ENCODE results near the gene ELL.

Gene ELL

DNA sequence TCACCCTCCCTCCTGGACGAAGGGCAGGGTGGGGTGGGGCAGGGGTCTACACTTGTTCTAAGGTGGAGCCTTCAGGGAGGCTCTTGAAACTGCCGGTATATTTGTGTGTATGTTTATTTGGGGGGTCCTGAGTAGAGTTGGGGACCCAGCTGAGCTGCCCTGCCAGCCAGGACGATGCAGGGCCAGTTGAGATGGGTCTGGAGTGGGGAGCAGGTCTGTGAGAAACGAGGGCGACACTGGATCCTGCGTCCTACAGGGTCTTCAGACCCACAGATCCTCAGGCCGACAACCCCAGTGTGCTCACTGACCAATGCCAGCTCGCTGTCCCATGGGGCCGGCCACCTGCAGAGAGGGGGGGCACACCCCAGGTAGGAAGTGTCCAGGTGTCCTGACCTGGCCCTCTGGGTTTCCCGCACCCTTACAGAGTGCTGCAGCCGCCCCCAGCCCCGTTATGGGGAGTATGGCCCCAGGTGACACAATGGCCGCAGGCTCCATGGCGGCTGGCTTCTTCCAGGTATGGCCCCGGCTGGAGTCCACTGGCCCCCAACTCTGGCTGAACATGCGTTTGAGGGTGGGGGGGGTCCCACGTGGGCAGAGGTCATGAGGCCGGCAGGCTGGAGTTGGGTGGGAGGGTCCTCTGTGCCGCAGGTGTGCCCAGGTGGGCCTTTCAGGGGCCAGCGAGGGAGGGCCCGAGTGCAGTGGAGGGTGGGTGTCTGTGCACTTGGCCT, 91.3 kb downstream of the ELL start:
- TF ChIP-seq, protein P1, sequence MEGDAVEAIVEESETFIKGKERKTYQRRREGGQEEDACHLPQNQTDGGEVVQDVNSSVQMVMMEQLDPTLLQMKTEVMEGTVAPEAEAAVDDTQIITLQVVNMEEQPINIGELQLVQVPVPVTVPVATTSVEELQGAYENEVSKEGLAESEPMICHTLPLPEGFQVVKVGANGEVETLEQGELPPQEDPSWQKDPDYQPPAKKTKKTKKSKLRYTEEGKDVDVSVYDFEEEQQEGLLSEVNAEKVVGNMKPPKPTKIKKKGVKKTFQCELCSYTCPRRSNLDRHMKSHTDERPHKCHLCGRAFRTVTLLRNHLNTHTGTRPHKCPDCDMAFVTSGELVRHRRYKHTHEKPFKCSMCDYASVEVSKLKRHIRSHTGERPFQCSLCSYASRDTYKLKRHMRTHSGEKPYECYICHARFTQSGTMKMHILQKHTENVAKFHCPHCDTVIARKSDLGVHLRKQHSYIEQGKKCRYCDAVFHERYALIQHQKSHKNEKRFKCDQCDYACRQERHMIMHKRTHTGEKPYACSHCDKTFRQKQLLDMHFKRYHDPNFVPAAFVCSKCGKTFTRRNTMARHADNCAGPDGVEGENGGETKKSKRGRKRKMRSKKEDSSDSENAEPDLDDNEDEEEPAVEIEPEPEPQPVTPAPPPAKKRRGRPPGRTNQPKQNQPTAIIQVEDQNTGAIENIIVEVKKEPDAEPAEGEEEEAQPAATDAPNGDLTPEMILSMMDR (IDR thresholded peaks at IDR 0.05; ENCODE audit: low read depth, low read length), result no peak
- Histone ChIP-seq H3K4me3 (ENCODE audit: low read depth, low read length) (no peak overlapping the region), H3K27me3 (ENCODE audit: insufficient read depth, low read depth, severe bottlenecking) (no peaks in the 10 kb centered on the region), H3K36me3 (peaks cover 33% of the 10 kb centered on the region), H3K9me3 (ENCODE audit: severe bottlenecking) (no peaks in the 10 kb centered on the region), H3K27ac (peak overlapping the region; percentile 84)
- no peak for DNase-seq

DNA sequence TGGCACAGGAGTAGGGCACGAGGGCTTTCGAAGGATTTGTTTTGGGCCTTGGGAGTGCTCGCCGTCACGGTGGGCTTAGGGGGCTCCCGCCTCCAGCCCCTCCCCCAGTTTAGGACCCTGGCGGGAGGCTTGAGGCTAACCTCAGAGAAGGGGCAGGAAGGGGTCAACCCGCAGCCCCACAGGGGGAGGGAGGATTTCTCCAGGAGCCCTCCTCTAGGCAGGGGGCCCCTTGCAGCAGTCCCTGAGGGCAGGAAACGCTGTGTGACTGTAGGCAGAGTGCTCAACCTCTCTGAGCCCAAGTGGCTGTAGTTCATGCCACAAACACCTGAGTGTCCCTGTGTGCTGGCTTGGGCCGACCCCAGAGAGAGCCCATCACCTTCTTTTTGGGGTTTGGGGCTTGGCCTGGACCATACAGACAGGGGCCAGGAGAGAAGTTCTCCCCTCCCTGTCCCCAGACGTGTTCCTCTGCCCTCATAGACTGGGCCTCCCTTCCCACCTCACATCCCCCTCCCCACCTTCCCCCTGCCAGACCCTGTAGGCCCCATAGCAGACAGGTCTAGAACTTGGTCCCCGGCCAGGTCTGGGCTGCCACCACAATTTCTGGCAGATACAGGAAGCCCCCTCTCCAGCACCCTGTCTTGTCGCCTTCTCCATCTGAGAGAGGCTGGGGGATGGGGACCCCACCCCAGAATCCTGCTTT, 92.0 kb downstream of the ELL start:
- H3K36me3 ChIP-seq, result peaks cover 26% of the 10 kb centered on the region
- no peak for DNase-seq
- TF ChIP-seq, protein P1 (IDR thresholded peaks at IDR 0.05; ENCODE audit: low read depth, low read length), result no peak
- H3K4me3 ChIP-seq (ENCODE audit: low read depth, low read length), result peak overlapping the region; percentile 44
- H3K9me3 ChIP-seq (ENCODE audit: severe bottlenecking), result no peaks in the 10 kb centered on the region
- H3K27ac ChIP-seq, result peak overlapping the region; percentile 84
- no peaks in the 10 kb centered on the region for H3K27me3 ChIP-seq (ENCODE audit: insufficient read depth, low read depth, severe bottlenecking)

DNA sequence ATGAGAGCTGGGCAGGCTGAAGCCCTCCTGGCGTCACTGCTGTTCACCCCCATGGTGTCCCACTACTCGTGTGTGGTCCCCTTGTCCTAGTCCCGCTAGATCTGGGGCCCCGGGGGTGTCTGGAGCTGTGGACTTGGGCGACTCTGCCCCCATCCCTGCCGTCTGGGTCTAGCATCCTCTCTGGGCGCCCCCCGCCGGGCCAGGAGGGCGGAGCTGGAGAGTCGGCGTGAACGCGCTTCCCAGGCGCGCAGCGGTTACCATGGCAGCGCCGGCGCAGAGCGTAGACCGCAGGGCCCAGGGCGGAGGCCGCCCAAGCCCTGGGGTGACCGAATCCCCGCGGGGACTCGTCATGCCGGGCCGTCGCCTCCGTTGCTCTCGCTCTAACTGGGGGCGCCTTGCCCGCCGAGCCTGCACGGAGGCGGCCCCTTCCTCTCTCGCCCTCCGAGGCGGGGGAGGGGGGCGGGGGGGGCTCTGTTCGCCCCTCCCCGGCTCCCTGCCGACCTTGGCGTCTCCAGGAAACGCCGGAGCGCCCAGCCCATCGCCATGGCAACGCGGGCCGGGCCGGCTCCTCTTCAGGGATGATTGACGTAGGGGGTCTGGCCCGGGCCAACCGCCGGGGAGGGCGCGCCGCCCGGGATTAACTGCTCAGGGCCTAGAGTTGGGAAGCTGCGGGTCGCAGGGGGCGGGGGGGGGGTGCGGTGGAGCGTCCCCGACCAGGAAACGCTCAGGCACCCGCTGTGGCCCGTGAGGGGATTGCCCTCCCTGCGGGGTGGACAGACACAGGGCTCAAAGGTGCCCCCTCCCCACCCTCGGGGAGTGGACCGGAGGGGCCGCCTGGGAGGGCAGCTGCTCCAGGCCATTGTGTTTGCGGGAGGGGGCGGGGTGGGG, 92.8 kb downstream of the ELL start:
- Histone ChIP-seq H3K27me3 (ENCODE audit: insufficient read depth, low read depth, severe bottlenecking) (no peaks in the 10 kb centered on the region), H3K36me3 (peaks cover 18% of the 10 kb centered on the region), H3K27ac (peak overlapping the region; percentile 84), H3K4me3 (ENCODE audit: low read depth, low read length) (peak overlapping the region; percentile 44), H3K9me3 (ENCODE audit: severe bottlenecking) (no peaks in the 10 kb centered on the region)
- peak; percentile 97 for DNase-seq
- TF ChIP-seq, protein P1 (IDR thresholded peaks at IDR 0.05; ENCODE audit: low read depth, low read length), result no peak

DNA sequence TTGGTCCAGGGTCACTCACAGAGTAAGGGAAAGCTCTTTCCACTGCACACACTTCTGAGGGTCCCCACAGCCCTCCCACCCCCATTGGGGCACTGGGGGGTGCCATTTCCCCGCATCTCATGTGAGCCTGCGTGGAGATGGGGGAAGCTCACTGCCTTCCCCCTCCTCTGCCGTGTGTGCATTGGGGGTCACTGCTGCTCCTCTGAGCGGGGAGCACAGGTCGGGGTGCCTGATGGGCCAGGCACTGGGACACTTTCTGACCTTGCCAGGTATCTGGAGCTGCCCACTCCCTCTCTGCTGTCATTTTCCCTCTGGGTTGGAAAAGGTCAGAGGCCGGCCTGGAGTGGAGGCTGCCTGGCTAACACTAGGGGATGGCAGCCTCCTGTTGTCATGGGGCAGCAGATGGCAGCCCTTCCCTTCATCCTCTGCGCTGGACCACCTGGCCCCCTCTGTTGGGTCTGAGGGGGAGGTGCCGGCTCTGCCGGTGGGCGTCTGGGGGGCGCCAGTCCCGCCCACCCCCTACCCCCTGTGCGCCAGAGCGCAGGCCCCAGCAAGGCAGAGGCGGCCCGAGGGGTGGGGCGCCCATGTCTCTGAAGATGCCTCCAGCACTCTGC, 93.6 kb downstream of the ELL start:
- H3K4me3 ChIP-seq (ENCODE audit: low read depth, low read length), result no peak overlapping the region
- TF ChIP-seq, protein P1 (IDR thresholded peaks at IDR 0.05; ENCODE audit: low read depth, low read length), result no peak
- H3K27me3 ChIP-seq (ENCODE audit: insufficient read depth, low read depth, severe bottlenecking), result no peaks in the 10 kb centered on the region
- peak; percentile 54 for DNase-seq
- H3K36me3 ChIP-seq, result peaks cover 19% of the 10 kb centered on the region
- no peaks in the 10 kb centered on the region for H3K9me3 ChIP-seq (ENCODE audit: severe bottlenecking)
- peak overlapping the region; percentile 84 for H3K27ac ChIP-seq

DNA sequence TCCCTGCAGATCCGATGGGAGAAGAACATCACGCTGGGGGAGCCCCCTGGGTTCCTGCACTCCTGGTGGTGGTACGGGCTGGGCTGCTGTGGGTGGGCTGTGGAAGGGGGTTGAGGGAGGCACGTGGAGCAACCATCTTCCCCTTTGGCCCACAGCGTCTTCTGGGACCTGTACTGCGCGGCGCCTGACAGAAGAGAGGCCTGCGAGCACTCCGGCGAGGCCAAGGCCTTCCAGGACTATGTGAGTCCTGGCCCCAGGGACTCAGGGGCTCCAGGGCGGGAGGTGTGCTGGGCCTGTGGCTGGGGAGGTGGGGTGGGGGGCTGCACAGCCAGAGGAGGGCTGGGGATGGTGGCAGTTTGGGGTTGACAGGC, 94.1 kb downstream of the ELL start:
- H3K36me3 ChIP-seq, result peaks cover 18% of the 10 kb centered on the region

More for the DNA sequence above, 94.1 kb downstream of the ELL start:
- H3K4me3 ChIP-seq (ENCODE audit: low read depth, low read length), result no peak overlapping the region
- H3K9me3 ChIP-seq (ENCODE audit: severe bottlenecking), result no peaks in the 10 kb centered on the region
- peak overlapping the region; percentile 84 for H3K27ac ChIP-seq
- TF ChIP-seq, protein P1 (IDR thresholded peaks at IDR 0.05; ENCODE audit: low read depth, low read length), result no peak
- DNase-seq, result no peak
- H3K27me3 ChIP-seq (ENCODE audit: insufficient read depth, low read depth, severe bottlenecking), result no peaks in the 10 kb centered on the region
